ENCODE data around the gene CABYR. TPM values are rescaled to one million over a fixed set of nuclear protein-coding genes. Genes with fewer than 3 reads are reported as not detected.
"Not testable (repeated sequence)": the region's sequence is repeated elsewhere in the genome, so short reads cannot be mapped to it uniquely, and the experiment has no call there.

The CABYR gene
- total RNA-seq, 1 donor from 2014 or later: 2.8 TPM

DNA sequence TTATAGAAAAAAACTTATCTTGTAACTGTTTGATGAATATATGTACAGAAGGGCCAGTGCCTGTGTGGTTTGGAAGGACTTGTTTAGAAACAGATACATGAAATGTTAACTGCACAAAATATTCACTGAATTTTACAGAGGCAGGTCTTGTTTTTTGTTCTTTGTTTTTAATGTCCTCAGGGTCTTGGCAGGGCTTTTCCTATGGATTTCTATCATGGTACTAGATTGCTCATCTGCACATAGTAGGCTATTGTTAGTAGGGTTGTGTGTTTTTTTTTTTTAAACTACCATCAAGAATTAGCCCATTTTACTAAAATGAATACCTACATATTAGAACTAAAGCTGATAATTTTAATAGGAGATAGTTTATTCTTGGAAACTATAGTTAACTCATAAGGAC is 3.5 kb downstream of the CABYR start:
- peaks cover 6% of the 10 kb centered on the region for H3K27me3 Mint-ChIP-seq
- H3K4me1 Mint-ChIP-seq: peaks cover 13% of the 10 kb centered on the region
- intact Hi-C loops (cut with micrococcal nuclease): no loop called here
- ChIA-PET CTCF (interaction anchor here (0.7 kb wide), 1 partner anchor 382 kb away, joined by 3 read pairs; no protein-coding TSS in a partner anchor), POLR2A (interaction anchor here (1.2 kb wide), 1 partner anchor 9 kb away, joined by 3 read pairs; no protein-coding TSS in a partner anchor)
- H3K4me3 Mint-ChIP-seq: no peak overlapping the region
- no peaks in the 10 kb centered on the region for H3K36me3 Mint-ChIP-seq (ENCODE audit: low read depth)
- DNase-seq: no peak
- no peak for ATAC-seq (ENCODE audit: low read depth)
- peaks cover 2% of the 10 kb centered on the region for H3K9me3 Mint-ChIP-seq
- no peak for TF ChIP-seq CTCF (IDR thresholded peaks at IDR 0.05)
- no peak overlapping the region for H3K27ac Mint-ChIP-seq

GRCh38 chr18:24149591-24149990 is 10.7 kb downstream of the CABYR start:
- DNase-seq; H3K27ac Mint-ChIP-seq; H3K4me3 Mint-ChIP-seq; H3K9me3 Mint-ChIP-seq; H3K4me1 Mint-ChIP-seq; CTCF ChIA-PET; intact Hi-C loops (cut with micrococcal nuclease); ATAC-seq (ENCODE audit: low read depth); POLR2A ChIA-PET; H3K36me3 Mint-ChIP-seq (ENCODE audit: low read depth); H3K27me3 Mint-ChIP-seq: not testable (repeated sequence)

DNA sequence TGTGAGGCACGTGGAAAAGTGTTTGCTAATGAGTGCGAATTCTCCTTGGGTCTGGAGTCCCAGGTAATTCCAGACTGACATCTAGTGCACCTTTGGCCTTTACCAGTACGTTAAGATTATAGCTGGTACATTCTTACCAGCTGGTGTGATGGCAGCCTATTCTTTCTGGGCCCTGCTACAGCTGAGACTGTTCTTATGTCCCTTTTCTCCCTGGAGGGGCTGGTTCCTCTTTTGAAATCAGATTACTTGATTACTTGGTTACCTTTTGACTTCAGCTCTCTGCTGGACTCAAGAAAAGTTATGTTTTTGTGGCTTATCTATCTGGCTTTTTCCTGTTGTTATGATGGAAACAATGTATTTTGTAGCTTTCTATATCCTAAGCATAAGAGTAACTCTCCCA is 14.5 kb downstream of the CABYR start:
- intact Hi-C loops (cut with micrococcal nuclease): no loop called here
- Mint-ChIP-seq H3K27ac (no peak overlapping the region), H3K4me3 (no peak overlapping the region), H3K4me1 (no peaks in the 10 kb centered on the region), H3K9me3 (no peaks in the 10 kb centered on the region), H3K27me3 (peaks cover 3% of the 10 kb centered on the region), H3K36me3 (ENCODE audit: low read depth) (no peaks in the 10 kb centered on the region)
- DNase-seq: no peak
- CTCF ChIA-PET: no interaction called here
- TF ChIP-seq CTCF (IDR thresholded peaks at IDR 0.05): no peak
- POLR2A ChIA-PET: no interaction called here
- ATAC-seq (ENCODE audit: low read depth): no peak

GRCh38 chr18:24157855-24158254 is 19.0 kb downstream of the CABYR start:
- ChIA-PET CTCF (no interaction called here), POLR2A (no interaction called here)
- H3K4me1 Mint-ChIP-seq: no peaks in the 10 kb centered on the region
- no peak overlapping the region for H3K27ac Mint-ChIP-seq
- H3K9me3 Mint-ChIP-seq: no peaks in the 10 kb centered on the region
- peaks cover 3% of the 10 kb centered on the region for H3K27me3 Mint-ChIP-seq
- intact Hi-C loops (cut with micrococcal nuclease): no loop called here
- ATAC-seq (ENCODE audit: low read depth) (no peak), DNase-seq (no peak)
- H3K4me3 Mint-ChIP-seq: no peak overlapping the region
- H3K36me3 Mint-ChIP-seq (ENCODE audit: low read depth): no peaks in the 10 kb centered on the region
- no peak for TF ChIP-seq CTCF (IDR thresholded peaks at IDR 0.05)

GRCh38 chr18:24160086-24160485 is 21.2 kb downstream of the CABYR start:
- intact Hi-C loops (cut with micrococcal nuclease): no loop called here
- DNase-seq: no peak
- H3K36me3 Mint-ChIP-seq (ENCODE audit: low read depth): no peaks in the 10 kb centered on the region
- H3K27me3 Mint-ChIP-seq: peaks cover 3% of the 10 kb centered on the region
- no peaks in the 10 kb centered on the region for H3K9me3 Mint-ChIP-seq
- ChIA-PET CTCF (no interaction called here), POLR2A (no interaction called here)
- H3K4me1 Mint-ChIP-seq: no peaks in the 10 kb centered on the region
- H3K27ac Mint-ChIP-seq: no peak overlapping the region
- H3K4me3 Mint-ChIP-seq: no peak overlapping the region
- no peak for ATAC-seq (ENCODE audit: low read depth)
- TF ChIP-seq CTCF (IDR thresholded peaks at IDR 0.05): no peak

- H3K27ac Mint-ChIP-seq: no peak overlapping the region
- TF ChIP-seq CTCF (IDR thresholded peaks at IDR 0.05): no peak
- no peak overlapping the region for H3K4me3 Mint-ChIP-seq
- intact Hi-C loops (cut with micrococcal nuclease): no loop called here
- H3K9me3 Mint-ChIP-seq: no peaks in the 10 kb centered on the region
- no peak for ATAC-seq (ENCODE audit: low read depth)
- ChIA-PET POLR2A (no interaction called here), CTCF (no interaction called here)
- no peaks in the 10 kb centered on the region for H3K36me3 Mint-ChIP-seq (ENCODE audit: low read depth)
- DNase-seq: no peak
- H3K27me3 Mint-ChIP-seq: peaks cover 5% of the 10 kb centered on the region
- no peaks in the 10 kb centered on the region for H3K4me1 Mint-ChIP-seq
These were observed 22.4 kb downstream of the CABYR start for GRCh38 chr18:24161304-24161703.

Data from activated B cell treated with CpG ODN at 0.5 μM for 24 hours (primary cell).